SK-N-SH treated with all-trans-retinoic acid at 6 μM for 48 hours (cell line): ENCODE results near the gene DNAJC17.

Experiments
- ZFP3 ChIP-seq: fragments of 250-450 bp; sonication (Bioruptor Pico); IDR thresholded peaks from 2 replicates; pipeline ENCODE4 v1.5.0; 2020; ENCODE audit warnings: mild to moderate bottlenecking, moderate library complexity
- ZNF8 ChIP-seq: fragments of 450-650 bp; formaldehyde crosslinking; IDR thresholded peaks from 2 replicates; pipeline ENCODE4 v1.5.0; 2020; ENCODE audit warnings: mild to moderate bottlenecking, moderate library complexity

DNA sequence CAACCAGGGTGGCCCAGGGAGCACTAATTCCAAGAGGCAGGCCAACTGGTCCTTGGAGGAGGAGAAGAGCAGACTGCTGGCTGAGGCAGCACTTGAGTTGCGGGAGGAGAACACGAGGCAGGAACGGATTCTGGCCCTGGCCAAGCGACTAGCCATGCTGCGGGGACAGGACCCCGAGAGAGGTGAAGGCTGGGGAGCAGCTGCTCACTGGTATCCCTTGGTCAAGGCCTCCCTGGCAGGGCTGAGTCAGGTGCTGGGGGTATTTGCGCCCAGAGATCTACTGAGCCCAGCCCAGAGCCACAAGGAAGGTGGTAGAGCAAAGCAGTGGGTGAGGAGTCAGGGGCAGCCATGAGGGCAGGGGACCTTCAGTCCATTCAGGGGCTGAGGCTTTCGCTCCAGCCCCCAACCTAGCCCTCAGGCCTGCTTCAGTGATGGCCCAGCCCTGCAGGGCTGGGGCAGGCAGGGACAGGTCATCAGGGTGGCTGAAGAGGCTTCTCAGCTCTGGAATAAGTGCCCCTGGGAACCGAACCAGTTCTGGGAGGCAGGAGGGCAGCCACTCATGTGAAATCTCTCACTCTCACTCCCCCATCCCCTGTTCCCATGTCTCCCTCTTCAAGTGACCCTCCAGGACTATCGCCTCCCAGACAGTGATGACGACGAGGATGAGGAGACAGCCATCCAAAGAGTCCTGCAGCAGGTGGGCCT is 5.6 kb upstream of the DNAJC17 start:
- TF ChIP-seq ZNF8 (CRISPR knock-in tag) (no peak), ZFP3 (CRISPR knock-in tag) (no peak)
